Activated CD4-positive, alpha-beta T cell treated with anti-CD3 and anti-CD28 coated beads, Interleukin-10, Interleukin-2, amounts not matched to agents 100 ng/mL and 50 ng/mL, durations not matched to agents 16 hours and 8 hours (primary cell): ENCODE data around the gene HEPH.
"Not testable (repeated sequence)": the region's sequence is repeated elsewhere in the genome, so short reads cannot be mapped to it uniquely, and the experiment has no call there.

Experiments used
- DNase-seq: peaks from one replicate; pipeline ENCODE4 v3.0.0-alpha.2; 2020

HEPH gene

GRCh38 chrX:66163849-66164411 lies at the start of gene HEPH:
TSS of gene HEPH (plus strand) at chrX:66164247. CDS start at chrX:66170571, 6,324 bp downstream.
- no peak for DNase-seq

- DNase-seq: not testable (repeated sequence)
Observed at GRCh38 chrX:66118722-66119121, 45.3 kb upstream of the HEPH start.

- not testable (repeated sequence) for DNase-seq
Observed at GRCh38 chrX:66121354-66121753, 42.7 kb upstream of the HEPH start.

- no peak for DNase-seq
Observed at GRCh38 chrX:66126662-66127061, 37.4 kb upstream of the HEPH start.

GRCh38 chrX:66130469-66130868 lies 33.6 kb upstream of the HEPH start:
- DNase-seq: no peak

GRCh38 chrX:66135284-66135683 lies 28.8 kb upstream of the HEPH start:
- DNase-seq: not testable (repeated sequence)

GRCh38 chrX:66142351-66142750 lies 21.7 kb upstream of the HEPH start:
- no peak for DNase-seq

- DNase-seq: no peak
Observed at GRCh38 chrX:66144258-66144657, 19.8 kb upstream of the HEPH start.

GRCh38 chrX:66149519-66149918 lies 14.5 kb upstream of the HEPH start:
- DNase-seq: no peak

- DNase-seq: no peak
Observed at GRCh38 chrX:66150163-66150562, 13.9 kb upstream of the HEPH start.

GRCh38 chrX:66162331-66162822 lies 1.7 kb upstream of the HEPH start:
- no peak for DNase-seq

GRCh38 chrX:66163447-66163846 lies 600 bp upstream of the HEPH start:
- no peak for DNase-seq

- no peak for DNase-seq
Observed at GRCh38 chrX:66164470-66164869, 423 bp downstream of the HEPH start.

- no peak for DNase-seq
Observed at GRCh38 chrX:66164931-66165330, 884 bp downstream of the HEPH start.

GRCh38 chrX:66166671-66167070 lies 2.6 kb downstream of the HEPH start:
- no peak for DNase-seq

- DNase-seq: no peak
Observed at GRCh38 chrX:66167431-66167830, 3.4 kb downstream of the HEPH start.

- DNase-seq: no peak
Observed at GRCh38 chrX:66176134-66176533, 12.1 kb downstream of the HEPH start.

GRCh38 chrX:66191563-66191962 lies 27.5 kb downstream of the HEPH start:
- DNase-seq: no peak

- DNase-seq: no peak
Observed at GRCh38 chrX:66193821-66194220, 29.8 kb downstream of the HEPH start.

- DNase-seq: peak; percentile 55
Observed at GRCh38 chrX:66200050-66200664, 36.1 kb downstream of the HEPH start.

- DNase-seq: peak; percentile 8
Observed at GRCh38 chrX:66200855-66201795, 37.1 kb downstream of the HEPH start.

GRCh38 chrX:66203114-66203513 lies 39.1 kb downstream of the HEPH start:
- DNase-seq: no peak

GRCh38 chrX:66221856-66222255 lies 57.8 kb downstream of the HEPH start:
- DNase-seq: no peak

GRCh38 chrX:66232296-66232695 lies 68.2 kb downstream of the HEPH start:
- DNase-seq: no peak
